Spleen (tissue), 7 donors: ENCODE measurements around the gene AHCYL2.

ENCODE experiments used
- POLR2A ChIP-seq, 3 donors: fragments of 450-650 bp; IDR thresholded peaks; one replicate each; pipeline ENCODE4 v1.5.1; 2017; ENCODE audit warnings: antibody characterized with exemption in 3 of 3, mild to moderate bottlenecking in 1 of 3
- POLR2AphosphoS5 ChIP-seq, 3 donors: sonication (generic); formaldehyde crosslinking; IDR thresholded peaks; one replicate each; pipeline ENCODE4 v1.5.1; 2017; ENCODE audit warnings: antibody characterized with exemption in 3 of 3
- TF ChIP-seq, protein P1 (sequence below), 11 experiments: fragments of 200-600 bp in 7 of 11; fragments of 450-650 bp in 4 of 11; sonication (generic) in 4 of 11; IDR thresholded peaks in 8 of 11; conservative IDR thresholded peaks in 3 of 11; 1 replicate in 7 of 11; 2 replicates in 4 of 11; pipeline versions ENCODE4 v1.4.0 to v1.8.0; 2016 to 2021; ENCODE audit warnings: antibody characterized with exemption in 11 of 11, inconsistent platforms in 4 of 11, mild to moderate bottlenecking in 1 of 11
- donor health status: DM: no; HTN: no; CAD: no; lungs with moderate emphysema.
- donor health status: DM: no; HTN: no; CAD: no.
- donor health status: DM: no; HTN: no; CAD: no.

DNA sequence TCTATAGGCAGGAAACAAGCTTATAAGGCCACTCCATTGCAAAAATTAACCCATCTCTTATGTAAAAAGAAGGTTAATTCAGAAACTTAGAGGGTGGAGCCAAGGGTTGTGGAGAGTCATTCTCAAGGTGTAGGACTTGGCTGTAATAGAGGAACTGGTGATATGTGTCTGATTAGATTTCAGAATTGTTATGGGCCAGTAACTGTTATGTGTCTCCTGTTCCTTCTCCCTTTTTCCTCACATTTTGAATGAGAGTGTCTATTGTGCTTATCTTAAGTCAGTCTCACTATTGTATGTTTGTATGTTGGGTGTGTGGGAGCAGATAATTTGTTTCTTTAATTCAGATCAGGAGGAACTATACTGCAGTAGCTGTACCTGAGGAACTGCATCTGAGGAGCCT is 49.1 kb downstream of the AHCYL2 start:
- no peak for TF ChIP-seq POLR2AphosphoS5 (IDR thresholded peaks at IDR 0.05)
- TF ChIP-seq, protein P1, sequence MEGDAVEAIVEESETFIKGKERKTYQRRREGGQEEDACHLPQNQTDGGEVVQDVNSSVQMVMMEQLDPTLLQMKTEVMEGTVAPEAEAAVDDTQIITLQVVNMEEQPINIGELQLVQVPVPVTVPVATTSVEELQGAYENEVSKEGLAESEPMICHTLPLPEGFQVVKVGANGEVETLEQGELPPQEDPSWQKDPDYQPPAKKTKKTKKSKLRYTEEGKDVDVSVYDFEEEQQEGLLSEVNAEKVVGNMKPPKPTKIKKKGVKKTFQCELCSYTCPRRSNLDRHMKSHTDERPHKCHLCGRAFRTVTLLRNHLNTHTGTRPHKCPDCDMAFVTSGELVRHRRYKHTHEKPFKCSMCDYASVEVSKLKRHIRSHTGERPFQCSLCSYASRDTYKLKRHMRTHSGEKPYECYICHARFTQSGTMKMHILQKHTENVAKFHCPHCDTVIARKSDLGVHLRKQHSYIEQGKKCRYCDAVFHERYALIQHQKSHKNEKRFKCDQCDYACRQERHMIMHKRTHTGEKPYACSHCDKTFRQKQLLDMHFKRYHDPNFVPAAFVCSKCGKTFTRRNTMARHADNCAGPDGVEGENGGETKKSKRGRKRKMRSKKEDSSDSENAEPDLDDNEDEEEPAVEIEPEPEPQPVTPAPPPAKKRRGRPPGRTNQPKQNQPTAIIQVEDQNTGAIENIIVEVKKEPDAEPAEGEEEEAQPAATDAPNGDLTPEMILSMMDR (IDR thresholded peaks at IDR 0.05 in 8 of 11, conservative IDR thresholded peaks at IDR 0.05 in 3 of 11) = no peak
- TF ChIP-seq POLR2A (IDR thresholded peaks at IDR 0.05) = no peak
